OCI-M2 (cell line): ENCODE measurements around the gene CEMIP2.

Source experiments
- DNase-seq: peaks from one replicate; lab custom pipeline; 2025; ENCODE audit not compliant: unreplicated experiment; lab: John Stamatoyannopoulos, UW

The CEMIP2 gene

DNA sequence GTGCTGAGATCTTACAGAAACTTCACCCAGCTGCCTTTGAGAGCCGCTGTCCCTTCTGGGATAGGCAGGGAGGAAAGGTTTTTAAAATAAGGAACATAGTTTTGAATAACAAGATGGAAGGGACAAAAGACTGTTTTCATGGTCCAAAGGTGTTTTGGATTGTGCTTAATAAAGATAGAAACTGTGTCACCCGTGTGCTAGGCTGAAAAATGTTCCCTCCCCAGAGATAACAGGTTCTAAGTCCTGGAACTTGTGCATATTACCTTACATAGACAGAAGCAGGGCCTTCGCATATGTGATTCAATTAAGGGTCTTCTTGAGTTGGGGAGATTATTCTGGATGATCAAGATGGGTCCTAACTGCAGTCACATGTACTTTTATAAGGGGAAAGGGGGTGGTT, 1.9 kb upstream of the CEMIP2 start:
- DNase-seq = no peak

DNA sequence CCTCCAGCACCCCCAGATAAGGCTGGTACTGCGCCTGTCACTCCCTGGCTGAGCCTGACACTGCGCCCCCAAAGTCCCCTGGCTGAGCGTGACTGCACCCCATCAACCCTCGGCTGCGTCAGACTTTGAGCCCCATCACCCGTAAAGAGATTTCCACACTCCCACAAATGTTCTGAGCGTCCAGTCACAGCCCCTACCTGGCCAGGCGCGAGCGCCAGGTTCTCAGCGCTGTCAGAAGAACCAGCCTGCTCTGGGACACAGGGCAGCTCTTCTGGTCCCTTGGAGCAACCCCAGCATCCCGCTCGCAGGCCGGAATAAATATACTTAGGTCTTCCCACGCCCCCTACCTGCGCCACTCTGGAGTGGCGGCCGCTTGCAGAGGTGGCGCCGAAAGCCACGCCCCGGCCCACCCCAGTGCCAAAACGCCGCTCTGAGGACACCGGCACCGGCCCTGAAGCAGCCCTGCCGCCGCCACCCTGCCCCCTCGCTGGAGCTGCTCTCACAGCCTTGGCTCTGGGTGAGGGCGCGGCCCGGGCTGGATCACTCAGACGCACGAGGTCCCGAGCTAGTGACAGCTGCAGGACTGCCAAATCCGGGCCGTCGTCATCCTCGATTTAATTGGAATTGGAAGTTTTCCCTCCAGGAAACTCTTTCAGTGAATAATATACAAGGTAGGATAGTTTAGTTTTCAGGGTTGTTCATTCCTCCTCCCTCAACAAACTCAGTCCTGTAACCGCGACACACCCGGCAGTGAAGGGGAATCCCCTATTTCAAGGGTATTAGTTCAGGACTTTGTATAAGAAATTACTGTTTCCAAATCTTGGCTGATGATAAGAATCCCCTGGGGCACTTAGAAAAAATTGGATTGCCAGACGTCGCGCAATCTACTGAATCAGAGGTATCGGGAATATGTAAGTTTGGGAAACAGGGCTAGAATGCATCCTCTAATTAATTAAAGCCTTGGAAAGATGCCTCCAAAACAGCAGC, 1.2 kb upstream of the CEMIP2 start:
- DNase-seq = no peak

DNA sequence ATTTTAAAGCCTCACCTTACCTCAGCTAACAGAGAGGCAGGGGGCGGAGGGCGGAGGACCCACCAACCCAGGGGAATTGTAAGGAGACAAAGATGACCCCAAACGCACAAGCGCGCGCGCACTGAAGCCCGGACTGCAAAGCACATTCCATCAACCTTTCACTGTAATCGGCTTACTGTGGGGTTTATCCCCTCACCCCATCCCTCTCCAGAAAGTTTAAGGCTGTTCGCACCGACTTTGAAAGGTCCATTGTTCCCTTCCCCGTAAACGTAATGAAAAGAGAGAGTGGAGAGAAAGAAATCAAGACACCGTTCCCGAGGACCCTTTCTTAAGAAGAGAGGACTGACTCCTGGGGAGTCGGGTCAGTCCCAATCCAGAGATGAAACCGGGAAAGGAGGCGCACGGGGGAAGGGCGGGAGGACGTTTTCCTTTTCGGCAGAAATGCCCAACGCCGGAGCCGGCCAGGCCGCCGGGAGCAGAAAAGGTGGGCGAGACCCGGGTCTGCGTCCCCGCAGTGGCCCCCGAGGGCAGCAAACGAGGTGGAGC, 464 bp downstream of the CEMIP2 start:
- DNase-seq = no peak

DNA sequence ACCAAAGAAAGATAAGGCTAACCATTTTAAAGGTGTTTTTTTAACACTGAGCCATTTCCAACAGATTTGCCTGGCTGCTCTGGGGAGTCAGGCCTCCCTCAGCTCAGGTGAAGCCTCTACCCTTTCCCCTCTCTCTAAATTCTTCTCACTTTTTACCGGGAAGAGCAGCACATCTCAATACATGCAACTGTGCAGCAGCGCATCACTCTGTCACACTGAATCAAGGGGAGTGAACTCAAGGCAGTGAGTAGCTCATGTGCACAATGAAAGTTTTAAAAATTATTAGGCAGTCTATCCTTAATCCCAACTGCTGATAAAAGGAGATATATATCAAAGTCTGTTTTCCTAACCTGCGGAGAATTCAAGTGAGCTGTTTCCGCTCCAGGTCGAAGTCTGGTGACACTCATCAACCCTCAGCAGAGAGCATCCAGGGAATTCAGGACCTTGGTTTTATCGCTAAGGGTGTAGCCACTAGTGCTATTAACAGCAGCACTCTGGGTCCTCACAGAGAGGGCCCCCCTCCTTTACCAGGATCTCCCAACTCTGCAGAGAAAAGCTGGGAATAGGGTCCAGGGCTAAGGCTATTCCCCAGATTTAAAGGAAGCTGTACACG, 1.0 kb downstream of the CEMIP2 start:
- DNase-seq = no peak

DNA sequence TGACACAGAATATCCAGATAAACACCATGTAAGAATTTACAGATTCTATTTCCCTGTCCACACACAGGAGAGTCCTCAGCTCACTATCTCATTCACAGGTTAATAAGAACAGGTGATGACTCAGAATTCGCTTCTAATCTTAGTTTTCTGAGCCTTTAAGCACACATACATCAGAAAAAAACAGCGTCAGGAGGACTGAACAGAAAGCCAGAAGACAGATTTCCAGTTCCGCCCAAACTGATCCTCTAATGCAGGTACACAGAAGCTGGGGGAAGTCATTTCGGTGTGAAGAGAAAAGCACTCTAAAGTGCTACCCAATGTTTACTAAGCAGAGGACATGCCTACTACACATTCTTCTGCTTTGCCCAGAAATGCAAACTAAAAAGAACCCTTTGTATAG, 1.6 kb downstream of the CEMIP2 start:
- no peak for DNase-seq

DNA sequence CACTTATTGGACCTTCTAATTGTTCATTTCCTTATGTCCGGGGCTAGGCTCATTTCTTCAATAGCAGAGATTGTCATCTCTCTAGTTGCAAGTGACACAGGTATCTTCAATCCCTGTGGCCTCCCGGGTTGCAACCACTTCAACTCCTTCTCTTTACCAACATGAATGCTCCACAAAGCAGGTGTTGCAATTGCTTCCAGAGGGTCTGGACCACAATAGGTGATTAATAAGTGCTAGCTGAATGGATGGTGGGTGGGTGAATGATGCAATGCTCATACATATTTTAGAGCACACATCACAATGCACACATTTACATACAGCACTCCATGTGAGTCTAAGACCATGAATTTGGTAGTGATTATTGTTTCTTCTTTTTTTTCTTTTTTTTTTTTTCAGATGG, 2.6 kb downstream of the CEMIP2 start:
- no peak for DNase-seq

DNA sequence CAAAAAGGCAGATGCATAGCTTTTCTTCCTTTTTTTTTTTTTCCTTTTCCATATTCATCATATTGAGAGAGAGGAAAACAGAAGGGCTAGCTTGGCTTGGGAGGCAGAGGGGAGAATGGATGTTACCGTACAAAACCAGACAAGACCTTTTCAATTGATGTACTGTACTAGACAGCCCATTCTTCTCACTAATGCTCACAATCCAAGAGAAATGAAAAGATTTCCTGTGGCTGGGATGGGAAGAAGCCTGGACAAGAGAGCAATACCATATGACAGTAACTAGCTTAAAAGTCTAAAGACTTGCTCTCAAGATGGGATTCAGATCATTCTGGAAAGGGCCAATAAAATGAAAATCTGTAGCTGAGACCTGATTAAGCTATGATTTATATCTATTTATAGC, 3.4 kb downstream of the CEMIP2 start:
- no peak for DNase-seq

DNA sequence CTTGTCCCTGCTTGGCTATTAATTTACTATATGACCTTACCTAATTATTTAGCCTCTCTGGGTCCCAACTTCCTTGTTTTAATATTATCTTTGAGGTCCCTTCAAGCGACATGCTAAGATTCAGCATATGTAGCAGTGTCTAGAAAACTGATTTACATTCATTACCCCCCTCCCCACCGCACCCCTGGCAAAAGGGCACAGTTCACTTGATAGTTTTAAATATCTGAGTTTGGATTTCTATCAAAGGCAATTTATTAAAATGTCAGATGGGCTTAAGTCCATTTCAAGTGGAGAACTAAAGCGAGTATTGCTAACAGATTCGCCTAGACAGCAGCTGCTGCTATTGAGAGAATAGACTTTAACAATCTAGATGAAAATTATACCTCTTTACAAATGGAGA, 3.9 kb downstream of the CEMIP2 start:
- DNase-seq = no peak

DNA sequence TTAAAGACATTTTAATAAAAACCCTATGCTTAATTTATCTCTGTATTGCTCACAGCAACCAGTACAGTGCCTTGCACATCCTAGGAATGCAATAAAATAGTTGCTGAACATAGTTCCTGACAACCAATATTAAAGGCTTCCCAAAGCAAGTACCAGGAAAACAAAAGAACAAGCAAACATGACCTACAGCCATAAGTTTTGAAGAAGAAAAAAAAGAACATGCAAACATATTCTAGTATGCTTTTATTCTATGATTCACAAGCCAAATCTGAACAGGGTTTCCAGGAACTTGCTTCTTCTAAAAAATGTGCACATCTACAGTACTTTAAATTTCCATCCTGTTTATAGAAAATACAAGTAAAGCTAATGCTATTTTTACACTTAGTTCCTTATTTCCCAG, 4.5 kb downstream of the CEMIP2 start:
- DNase-seq = no peak

DNA sequence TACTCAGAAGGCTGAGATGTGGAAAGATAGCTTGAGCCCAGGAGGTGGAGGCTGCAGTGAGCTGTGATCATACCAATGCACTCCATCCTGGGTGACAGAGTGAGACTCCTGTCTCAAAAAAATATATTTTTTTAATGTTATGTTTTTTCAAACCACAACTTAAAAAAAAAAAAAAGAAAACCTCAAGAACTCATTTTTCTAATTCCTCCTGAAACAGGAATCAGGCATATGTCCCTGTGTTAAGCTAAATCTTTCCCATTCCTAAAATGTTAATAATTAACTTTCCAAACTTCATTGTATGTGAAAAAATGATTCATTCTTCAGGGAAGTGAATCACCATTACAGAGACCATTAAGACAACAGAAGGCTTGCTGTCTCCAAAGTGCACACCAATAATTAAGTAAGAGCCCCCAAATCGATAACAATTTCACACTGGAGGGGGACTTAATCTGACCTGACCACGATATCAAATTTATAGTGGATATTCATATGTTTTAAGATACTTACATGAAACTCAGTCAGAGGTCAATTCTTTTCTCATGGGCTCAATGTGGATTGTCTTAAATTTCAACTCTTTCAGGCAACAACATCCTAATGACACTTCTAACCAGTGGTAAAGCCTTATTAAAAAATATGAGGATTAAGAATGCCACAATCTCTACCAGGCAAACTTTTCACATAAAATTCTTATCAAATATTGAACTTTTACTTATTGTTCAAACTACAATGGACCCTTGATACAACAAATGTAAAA, 5.2 kb downstream of the CEMIP2 start:
- no peak for DNase-seq

DNA sequence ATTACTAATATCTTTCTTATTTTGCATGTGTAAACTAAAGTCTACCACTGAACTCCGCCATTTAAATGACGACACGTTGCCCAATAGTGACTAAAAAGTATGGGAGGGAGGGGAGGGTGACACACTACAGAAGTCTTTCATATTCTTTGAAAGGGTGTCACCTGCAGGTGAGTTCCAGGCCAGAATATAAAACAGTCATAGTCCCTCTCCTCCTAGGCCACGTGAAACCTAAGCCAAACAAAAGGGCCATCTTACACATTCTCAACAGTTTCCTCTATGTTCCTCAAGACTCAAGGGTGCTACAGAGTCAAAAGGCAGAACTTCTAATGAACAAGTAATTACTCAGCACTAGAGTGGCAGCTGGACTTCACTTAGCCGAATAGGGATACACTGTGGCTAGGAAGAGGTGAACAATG, 6.4 kb downstream of the CEMIP2 start:
- no peak for DNase-seq

DNA sequence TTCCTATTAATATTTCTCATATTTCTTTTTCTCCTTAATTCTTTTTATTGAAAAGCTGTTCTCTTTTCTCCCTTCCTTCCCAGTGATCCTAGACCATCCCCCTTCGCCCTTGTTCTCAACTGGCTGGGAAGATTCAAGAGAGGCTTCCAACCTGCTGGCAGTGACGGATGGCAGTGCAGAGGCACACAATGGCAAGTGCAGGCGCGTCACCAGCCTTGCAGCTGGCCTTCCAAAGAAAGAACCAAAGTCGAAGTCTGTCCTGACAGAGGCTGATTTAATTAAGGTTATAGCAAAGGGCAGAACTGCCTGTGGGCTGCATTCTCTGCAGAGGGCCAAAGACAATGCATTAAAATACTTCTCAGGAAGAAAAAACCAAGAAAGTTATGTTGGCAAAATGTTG, 7.4 kb downstream of the CEMIP2 start:
- no peak for DNase-seq

DNA sequence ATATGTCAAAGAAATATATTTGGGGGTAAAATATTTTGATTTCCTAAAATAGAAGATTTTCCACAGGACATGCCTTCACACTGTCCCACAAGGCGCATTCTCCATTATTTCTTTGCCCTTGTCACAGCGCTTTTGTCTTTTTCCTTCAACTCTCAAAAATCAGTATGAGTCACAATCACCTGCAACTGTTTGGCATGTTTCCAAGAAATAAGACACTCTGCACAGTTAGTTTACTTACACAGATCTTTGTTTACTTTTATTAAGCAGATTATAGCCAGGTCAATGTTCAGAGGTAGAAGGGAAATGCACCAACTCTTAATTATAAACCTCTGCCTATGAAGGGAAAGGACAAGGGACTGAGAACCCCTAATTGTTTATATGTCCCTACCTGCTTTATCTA, 9.5 kb downstream of the CEMIP2 start:
- DNase-seq = no peak

DNA sequence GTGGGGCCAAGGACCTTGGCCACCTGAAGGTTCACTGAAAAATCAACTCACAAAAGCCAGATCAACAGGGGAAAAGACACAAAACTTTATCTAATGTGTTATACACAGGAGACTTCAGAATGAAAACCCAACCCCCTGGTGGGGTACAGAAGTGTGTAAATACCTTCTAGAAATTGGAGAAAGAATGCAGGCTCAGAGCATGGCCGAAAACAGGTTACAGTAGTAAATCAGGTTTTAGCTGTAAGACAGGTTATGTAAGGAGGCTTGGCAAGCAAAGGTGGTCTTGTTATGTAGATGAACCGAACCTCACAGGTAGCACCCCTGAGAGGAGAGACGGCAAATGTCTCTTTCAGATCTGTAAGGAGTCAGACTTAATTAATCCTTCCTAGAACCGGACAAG, 10.0 kb downstream of the CEMIP2 start:
- DNase-seq = no peak

DNA sequence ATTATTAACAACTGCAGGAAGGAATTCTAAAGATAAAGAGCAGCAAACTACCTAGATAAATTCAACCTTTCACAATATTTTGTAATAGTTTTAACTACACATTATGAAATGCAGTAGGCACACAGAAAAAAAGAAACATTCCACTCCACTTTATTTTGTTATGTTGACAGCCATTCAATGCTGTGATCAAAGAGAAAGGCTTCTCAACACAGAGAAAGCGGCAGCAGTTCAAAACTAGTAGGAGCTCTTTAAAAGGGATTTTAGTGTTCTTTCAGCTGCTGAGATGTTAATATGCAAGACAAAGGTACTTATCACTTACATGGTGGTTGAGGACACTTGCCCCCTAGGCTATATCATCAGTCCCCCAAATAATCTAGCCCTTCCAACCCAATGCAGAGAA, 11.6 kb downstream of the CEMIP2 start:
- no peak for DNase-seq

DNA sequence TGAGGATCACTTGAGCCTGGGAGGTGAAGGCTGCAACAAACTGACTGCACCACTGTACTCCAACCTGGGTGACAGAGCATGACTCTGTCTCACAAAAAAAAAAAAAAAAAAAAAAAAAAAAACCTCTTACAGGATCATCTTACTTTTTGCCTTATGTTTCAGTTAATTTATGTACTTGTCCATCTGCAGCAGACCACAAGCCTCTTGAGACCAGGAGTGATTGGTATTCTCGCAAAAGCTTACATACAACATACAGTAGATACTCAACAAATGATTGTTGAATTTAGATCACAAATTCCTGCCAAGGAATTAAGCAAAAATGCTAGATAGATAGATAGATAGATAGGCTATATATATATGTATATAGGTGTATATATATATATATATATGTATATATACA, 12.4 kb downstream of the CEMIP2 start:
- no peak for DNase-seq

DNA sequence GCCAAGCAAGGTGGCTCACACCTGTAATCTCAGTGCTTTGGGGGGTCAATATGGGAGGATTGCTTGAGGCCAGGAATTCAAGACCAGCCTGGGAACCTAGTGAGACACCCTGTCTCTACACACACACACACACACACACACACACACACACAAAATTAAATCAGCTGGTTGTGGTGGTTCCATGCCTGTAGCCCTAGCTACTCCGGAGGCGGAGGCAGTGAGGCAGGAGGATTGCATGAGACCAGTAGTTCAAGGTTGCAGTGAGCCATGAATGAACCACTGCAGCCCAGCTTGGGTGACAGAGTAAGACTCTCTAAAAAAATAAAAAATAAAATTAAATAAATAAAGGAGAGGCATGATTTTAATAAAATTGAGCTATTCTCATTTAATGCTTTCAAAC, 13.1 kb downstream of the CEMIP2 start:
- DNase-seq = no peak

DNA sequence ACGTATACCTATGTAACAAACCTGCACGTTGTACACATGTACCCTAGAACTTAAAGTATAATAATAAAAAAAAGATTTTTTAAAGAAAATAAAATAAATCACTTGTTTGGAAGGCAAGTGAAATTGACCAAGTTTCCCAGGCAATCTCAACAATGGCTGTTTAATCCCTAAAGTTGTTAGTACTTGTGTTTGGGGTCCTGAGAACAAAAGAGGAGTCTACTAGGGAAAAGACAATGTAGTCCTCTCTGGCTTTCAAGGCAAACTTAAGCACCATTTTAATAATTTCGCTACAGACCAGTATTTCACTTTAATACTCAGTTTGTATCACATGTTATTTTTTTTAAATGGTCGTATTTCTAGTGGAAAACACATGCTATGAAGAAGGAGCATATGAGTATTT, 14.2 kb downstream of the CEMIP2 start:
- DNase-seq = no peak

DNA sequence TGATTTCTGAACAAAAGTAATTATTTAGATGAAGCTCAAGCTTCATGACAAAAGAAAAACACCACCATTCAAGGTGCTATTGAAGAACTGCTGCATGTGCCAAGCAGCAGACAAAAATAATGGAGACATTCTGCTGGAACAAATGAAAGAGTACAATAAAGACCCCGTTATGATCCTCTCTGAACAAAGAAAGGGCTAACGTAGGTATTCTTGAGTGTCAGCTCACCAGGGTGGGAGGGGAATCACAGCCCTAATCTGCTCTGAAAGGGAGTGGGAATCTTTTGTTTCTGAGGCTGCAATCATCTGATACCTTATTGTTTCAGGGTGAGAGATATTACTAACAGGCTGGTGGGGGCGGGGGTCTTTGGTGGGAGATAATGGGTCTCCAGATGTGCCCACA, 15.4 kb downstream of the CEMIP2 start:
- DNase-seq = no peak

DNA sequence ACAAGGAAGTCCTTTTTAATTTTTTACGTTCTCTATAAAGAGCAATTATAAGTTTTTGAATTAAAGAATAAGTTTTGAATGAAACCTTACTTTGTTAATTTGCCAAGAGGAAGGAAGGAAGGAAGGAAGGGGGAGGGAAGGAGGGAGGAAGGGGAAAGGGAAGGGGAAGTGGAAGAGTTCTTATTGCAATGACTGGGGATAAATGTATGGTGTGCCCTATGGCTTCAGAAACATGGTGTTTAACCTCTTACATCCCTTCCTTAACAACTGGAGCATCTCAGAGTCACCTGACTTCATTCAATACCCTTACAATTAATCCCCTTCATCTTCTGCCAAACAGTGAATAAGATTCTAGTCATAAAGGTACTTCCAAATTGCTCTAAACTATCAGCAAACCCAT, 16.0 kb downstream of the CEMIP2 start:
- no peak for DNase-seq

DNA sequence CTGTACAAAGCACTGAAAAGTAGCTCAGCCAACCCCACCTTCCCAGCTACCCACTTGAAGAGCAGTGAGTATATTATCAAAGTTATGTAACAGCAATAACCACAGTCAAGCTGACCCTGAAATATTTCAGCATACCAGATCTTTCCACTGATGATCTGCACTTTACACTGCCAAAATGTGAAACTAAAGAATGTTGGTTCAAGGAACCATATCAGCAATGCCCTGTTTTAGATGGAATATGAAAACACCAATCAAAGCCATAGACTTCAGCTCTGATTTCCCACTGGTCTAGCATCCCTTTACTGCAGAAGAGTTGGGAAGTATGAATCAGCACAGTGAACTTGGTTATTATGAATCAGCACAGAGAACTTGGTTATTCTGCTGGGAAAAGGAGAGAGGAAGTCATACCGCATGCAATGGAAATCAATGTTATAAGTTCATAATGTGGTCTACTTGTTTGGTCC, 20.0 kb downstream of the CEMIP2 start:
- DNase-seq = no peak
